ENCODE results near the gene COL23A1. TPM values are rescaled to one million over a fixed set of nuclear protein-coding genes. Genes with fewer than 3 reads are reported as not detected.

Gene COL23A1
- total and polyA plus RNA-seq, 4 donors: 0.76 to 4.4 (median 1.3) TPM

DNA sequence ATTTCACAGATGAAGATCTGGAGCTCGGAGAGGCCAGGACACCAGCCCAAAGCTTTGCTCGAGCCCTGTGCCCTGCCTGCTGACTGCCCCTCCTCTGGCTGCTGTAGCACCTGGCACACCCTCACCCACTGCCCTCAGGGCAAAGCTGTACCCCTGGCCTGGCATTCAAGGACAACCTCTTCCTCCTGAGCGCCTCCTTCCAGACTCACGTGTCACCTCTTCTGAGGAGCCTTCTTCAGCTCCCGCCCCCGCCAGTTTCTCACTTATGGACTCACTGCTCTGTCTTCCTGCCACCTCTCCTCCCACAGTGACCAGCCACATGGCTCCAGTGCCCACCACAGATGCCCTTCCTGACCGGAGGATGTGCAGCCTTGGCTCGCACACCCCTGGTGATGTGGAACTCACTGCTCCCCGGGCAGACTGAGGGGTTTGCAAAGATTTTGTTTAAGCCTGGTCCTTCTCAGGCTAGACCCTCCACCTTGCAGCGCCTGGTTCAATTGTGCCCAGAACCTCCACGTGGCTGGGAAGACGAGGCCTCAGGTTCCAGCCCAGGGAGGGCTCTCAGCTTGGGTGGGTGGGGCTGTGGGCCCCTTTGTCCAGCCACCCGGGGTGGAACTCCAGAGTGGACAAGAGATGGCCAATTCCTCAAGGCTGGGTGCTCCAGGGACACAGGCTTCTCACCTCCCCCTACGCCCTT is 311.0 kb downstream of the COL23A1 start:
- Histone ChIP-seq H3K9ac (ENCODE audit: insufficient read depth in 1 of 2, low read length in 2 of 2) (no peak overlapping the region), H3K9me3 (ENCODE audit: control insufficient read depth in 4 of 4, insufficient read depth in 3 of 4, low read length in 3 of 4) (peaks cover 0 to 8% (median 2%) of the 10 kb centered on the region in 4 donors), H3K4me3 (no peak overlapping the region), H3K4me1 (ENCODE audit: control insufficient read depth in 5 of 5, insufficient read depth in 5 of 5, low read length in 5 of 5) (peaks cover 0 to 11% (median 7%) of the 10 kb centered on the region in 5 donors), H3K27me3 (ENCODE audit: control insufficient read depth in 3 of 3, insufficient read depth in 3 of 3, low read length in 2 of 3) (no peaks in the 10 kb centered on the region), H3K27ac (ENCODE audit: low read depth in 1 of 2, low read length in 1 of 2) (no peak overlapping the region), H3K36me3 (ENCODE audit: control insufficient read depth in 4 of 4, insufficient read depth in 4 of 4, low read length in 4 of 4) (no peaks in the 10 kb centered on the region)
- TF ChIP-seq, protein P1, sequence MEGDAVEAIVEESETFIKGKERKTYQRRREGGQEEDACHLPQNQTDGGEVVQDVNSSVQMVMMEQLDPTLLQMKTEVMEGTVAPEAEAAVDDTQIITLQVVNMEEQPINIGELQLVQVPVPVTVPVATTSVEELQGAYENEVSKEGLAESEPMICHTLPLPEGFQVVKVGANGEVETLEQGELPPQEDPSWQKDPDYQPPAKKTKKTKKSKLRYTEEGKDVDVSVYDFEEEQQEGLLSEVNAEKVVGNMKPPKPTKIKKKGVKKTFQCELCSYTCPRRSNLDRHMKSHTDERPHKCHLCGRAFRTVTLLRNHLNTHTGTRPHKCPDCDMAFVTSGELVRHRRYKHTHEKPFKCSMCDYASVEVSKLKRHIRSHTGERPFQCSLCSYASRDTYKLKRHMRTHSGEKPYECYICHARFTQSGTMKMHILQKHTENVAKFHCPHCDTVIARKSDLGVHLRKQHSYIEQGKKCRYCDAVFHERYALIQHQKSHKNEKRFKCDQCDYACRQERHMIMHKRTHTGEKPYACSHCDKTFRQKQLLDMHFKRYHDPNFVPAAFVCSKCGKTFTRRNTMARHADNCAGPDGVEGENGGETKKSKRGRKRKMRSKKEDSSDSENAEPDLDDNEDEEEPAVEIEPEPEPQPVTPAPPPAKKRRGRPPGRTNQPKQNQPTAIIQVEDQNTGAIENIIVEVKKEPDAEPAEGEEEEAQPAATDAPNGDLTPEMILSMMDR (IDR thresholded peaks at IDR 0.05; ENCODE audit: control extremely low read depth, extremely low read depth): no peak
- ATAC-seq (ENCODE audit: insufficient read depth, low FRiP score) (no peak), DNase-seq (peak in 1 of 3 donors; percentile 6)
- 79 to 87% methylated on average over 14 of the region's 14 CpGs for WGBS, 2 donors

DNA sequence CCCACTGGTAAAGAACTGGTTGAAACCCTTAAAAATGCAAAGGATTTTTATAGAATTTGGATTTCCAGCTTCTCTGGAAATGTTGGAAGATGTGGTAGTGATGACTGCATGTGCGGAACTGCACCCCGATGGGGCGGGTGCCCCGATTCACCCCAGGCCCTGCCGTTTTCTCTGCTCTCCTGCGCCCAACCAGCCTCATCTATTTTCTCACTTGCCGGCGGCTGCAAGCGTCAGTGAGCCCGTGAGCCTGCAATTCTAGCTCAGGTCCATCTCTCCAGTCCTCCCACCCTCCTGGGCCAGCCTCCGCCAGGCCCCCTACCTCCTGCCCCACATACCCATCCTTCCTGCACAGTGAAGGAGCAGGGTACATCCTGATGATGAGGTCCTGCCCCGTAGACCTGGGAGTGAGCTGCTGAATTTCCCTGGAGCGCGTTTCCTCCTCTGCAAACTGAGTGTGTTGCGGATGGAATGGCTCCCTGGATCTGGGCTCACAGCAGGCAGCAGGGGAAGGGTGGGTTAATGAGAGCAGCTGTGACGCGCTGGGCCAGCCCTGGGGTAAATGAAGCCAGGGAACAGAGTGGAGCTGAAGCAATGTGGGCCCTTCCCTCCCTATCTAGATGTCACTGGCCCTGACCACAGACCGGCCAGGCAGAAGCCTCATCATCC is 311.7 kb downstream of the COL23A1 start:
- no peak overlapping the region for H3K9ac ChIP-seq (ENCODE audit: insufficient read depth in 1 of 2, low read length in 2 of 2)
- H3K27me3 ChIP-seq (ENCODE audit: control insufficient read depth in 3 of 3, insufficient read depth in 3 of 3, low read length in 2 of 3): no peaks in the 10 kb centered on the region
- H3K4me3 ChIP-seq: no peak overlapping the region
- no peaks in the 10 kb centered on the region for H3K36me3 ChIP-seq (ENCODE audit: control insufficient read depth in 4 of 4, insufficient read depth in 4 of 4, low read length in 4 of 4)
- TF ChIP-seq, protein P1 (IDR thresholded peaks at IDR 0.05; ENCODE audit: control extremely low read depth, extremely low read depth): no peak
- peaks cover 0 to 5% (median 2%) of the 10 kb centered on the region in 4 donors for H3K9me3 ChIP-seq (ENCODE audit: control insufficient read depth in 4 of 4, insufficient read depth in 3 of 4, low read length in 3 of 4)
- DNase-seq (peak in 1 of 3 donors; percentile 7), ATAC-seq (ENCODE audit: insufficient read depth, low FRiP score) (no peak)
- peaks cover 0 to 11% (median 7%) of the 10 kb centered on the region in 5 donors for H3K4me1 ChIP-seq (ENCODE audit: control insufficient read depth in 5 of 5, insufficient read depth in 5 of 5, low read length in 5 of 5)
- no peak overlapping the region for H3K27ac ChIP-seq (ENCODE audit: low read depth in 1 of 2, low read length in 1 of 2)
- WGBS, 2 donors: 86% methylated on average over 18 of the region's 18 CpGs

DNA sequence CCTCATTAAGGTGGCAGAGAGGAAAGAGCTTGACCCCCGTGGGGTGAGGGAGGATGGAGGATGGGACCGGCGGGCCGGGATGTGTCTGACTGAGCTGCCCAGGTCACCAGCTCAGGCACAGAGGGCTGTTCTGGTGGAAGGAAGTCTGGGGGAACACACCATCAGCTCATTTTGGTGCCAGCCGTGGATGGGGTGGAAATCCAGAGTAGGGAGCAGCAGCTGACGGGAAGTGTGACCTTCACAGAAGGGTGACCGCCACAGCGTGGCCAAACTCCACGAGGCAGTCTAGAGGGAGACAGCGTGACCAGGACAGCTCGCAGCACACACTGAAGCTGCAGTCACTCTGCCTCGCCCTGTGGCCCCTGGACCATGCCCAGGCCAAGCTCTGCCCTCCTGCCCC is 312.3 kb downstream of the COL23A1 start:
- no peak for DNase-seq
- TF ChIP-seq, protein P1 (IDR thresholded peaks at IDR 0.05; ENCODE audit: control extremely low read depth, extremely low read depth): no peak
- H3K36me3 ChIP-seq (ENCODE audit: control insufficient read depth in 4 of 4, insufficient read depth in 4 of 4, low read length in 4 of 4): no peaks in the 10 kb centered on the region

More for the DNA sequence above, 312.3 kb downstream of the COL23A1 start:
- ATAC-seq (ENCODE audit: insufficient read depth, low FRiP score): no peak
- Histone ChIP-seq H3K27ac (ENCODE audit: low read depth in 1 of 2, low read length in 1 of 2) (no peak overlapping the region), H3K4me1 (ENCODE audit: control insufficient read depth in 5 of 5, insufficient read depth in 5 of 5, low read length in 5 of 5) (peaks cover 0 to 11% (median 7%) of the 10 kb centered on the region in 5 donors), H3K9ac (ENCODE audit: insufficient read depth in 1 of 2, low read length in 2 of 2) (no peak overlapping the region), H3K27me3 (ENCODE audit: control insufficient read depth in 3 of 3, insufficient read depth in 3 of 3, low read length in 2 of 3) (no peaks in the 10 kb centered on the region), H3K4me3 (no peak overlapping the region), H3K9me3 (ENCODE audit: control insufficient read depth in 4 of 4, insufficient read depth in 3 of 4, low read length in 3 of 4) (peaks cover 0 to 5% (median 2%) of the 10 kb centered on the region in 4 donors)
- WGBS, 2 donors: 65 to 69% methylated on average over 12 of the region's 12 CpGs
